Measurements from ENCODE around the gene C1R.

The C1R gene

GRCh38 chr12:7131502-7131866 lies 39.2 kb upstream of the C1R start:
- peak overlapping the region; percentile 77 for H3K27ac ChIP-seq
- TF ChIP-seq CTCF (conservative IDR thresholded peaks at IDR 0.05), result no peak

- H3K27ac ChIP-seq, result peak overlapping the region; percentile 77
Observed at GRCh38 chr12:7130701-7131501, 38.7 kb upstream of the C1R start.

GRCh38 chr12:7129872-7130691 lies 37.8 kb upstream of the C1R start, which contains the start of gene CLSTN3:
Gene CLSTN3, plus strand, starts transcription at chr12:7130371. Its CDS starts 278 bp downstream, at chr12:7130649.
- H3K27ac ChIP-seq, result peak within 1 kb of the TSS; percentile 77
- no peak for TF ChIP-seq CTCF (conservative IDR thresholded peaks at IDR 0.05)

More at GRCh38 chr12:7130701-7131501, 38.7 kb upstream of the C1R start:
- TF ChIP-seq CTCF (conservative IDR thresholded peaks at IDR 0.05), result no peak

GRCh38 chr12:7129287-7129871 lies 37.1 kb upstream of the C1R start:
- TF ChIP-seq CTCF (conservative IDR thresholded peaks at IDR 0.05), result no peak
- H3K27ac ChIP-seq, result peak overlapping the region; percentile 77

GRCh38 chr12:7128681-7129286 lies 36.5 kb upstream of the C1R start, which contains the start of gene RBP5:
Gene RBP5, minus strand, starts transcription at chr12:7128889. Its CDS starts 114 bp downstream, at chr12:7128775.
- peak within 1 kb of the TSS; percentile 77 for H3K27ac ChIP-seq
- TF ChIP-seq CTCF (conservative IDR thresholded peaks at IDR 0.05), result no peak

GRCh38 chr12:7127916-7128626 lies 35.8 kb upstream of the C1R start:
- TF ChIP-seq CTCF (conservative IDR thresholded peaks at IDR 0.05), result no peak
- H3K27ac ChIP-seq, result no peak overlapping the region

Data from VCaP (cell line).